Stimulated activated naive CD4-positive, alpha-beta T cell (primary cell): ENCODE results near the gene GMFB.

ENCODE experiments used
- DNase-seq, 6 experiments: peaks; one replicate each; lab custom pipeline; 2025; lab: John Stamatoyannopoulos, UW

Gene GMFB

GRCh38 chr14:54425537-54426274, 63.1 kb downstream of the GMFB start:
- no peak for DNase-seq

DNA sequence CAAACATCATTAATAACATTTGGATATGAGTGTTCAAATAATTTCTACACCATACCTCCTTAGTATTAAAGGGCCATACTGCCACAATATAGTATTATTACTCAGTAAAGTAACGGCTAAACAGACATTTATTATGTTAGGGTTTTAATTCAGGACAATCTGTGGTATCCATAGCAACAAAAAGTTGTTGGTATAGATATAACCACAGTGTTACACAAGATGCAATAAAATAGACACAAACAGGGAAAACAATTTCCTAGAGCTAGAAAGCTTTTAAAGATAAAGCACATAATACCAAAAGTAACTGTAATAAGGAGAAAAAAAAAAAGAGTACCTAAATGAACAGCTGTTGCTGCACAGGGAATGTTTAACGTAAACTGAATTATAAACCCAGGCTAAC, 63.7 kb downstream of the GMFB start:
- no peak for DNase-seq
